ENCODE data around the gene PDE9A. TPM values are rescaled to one million over a fixed set of nuclear protein-coding genes. Genes with fewer than 3 reads are reported as not detected.

Gene PDE9A
- total RNA-seq, 1 donor from 2014 or later, result 0.13 TPM

- DNase-seq (ENCODE audit: low read depth, low spot score), result no peak
These were observed 81.0 kb downstream of the PDE9A start for GRCh38 chr21:42734323-42734971.

DNA sequence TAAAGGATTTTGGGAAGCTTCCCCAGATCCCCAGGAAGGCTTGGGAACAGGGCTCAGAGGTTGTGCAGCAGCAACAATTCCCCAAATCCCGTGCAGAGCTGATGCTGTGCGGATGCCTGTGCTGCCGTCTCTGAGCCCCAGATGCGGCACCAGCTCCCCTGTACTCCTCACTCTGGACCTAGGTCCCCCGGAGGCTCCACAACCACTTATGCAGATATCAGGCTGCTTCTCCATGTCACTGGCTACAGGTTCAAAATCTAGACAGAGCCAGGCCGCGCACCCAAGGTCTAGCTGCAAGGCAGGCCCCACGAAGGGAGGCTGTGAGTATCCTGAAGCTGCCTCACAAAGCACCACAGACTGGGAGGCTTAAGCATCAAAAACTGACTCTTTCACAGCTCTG, 81.6 kb downstream of the PDE9A start:
- no peak for DNase-seq (ENCODE audit: low read depth, low spot score)

- DNase-seq (ENCODE audit: low read depth, low spot score), result no peak
These were observed 82.5 kb downstream of the PDE9A start for GRCh38 chr21:42735944-42736343.

DNA sequence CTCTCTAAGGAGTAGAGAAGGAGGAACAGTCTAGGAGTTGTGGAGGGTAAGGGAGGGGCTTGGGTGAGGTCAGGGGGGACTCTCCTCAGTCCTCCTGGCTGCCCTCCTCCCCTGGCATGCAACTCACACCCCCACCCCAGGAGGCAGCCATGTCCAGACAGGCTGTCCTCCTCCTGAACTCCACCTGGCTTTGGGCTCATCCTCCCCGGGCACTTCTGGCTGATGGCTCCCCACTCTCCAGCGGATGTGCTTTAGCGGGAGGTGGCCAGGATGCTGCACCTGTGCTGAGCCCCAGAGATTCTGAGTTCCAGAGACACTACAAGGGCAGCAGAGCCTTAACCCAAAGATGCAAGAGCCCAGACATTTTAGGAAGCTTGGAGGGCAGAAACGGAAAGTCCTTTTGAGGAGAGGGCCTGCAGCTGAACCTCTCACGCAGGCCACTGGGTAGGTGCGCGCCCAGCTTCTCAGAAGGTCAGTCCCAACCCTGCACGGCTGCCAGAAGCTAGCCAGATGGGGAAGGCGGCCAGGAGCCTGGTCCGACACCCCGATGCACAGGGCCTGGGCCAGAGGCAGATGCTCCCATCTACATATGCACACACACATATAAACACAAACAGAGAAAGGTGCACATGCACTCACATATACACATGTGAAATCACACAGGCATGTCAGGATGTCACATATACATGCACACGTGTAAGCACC, 83.4 kb downstream of the PDE9A start:
- DNase-seq (ENCODE audit: low read depth, low spot score), result no peak

DNA sequence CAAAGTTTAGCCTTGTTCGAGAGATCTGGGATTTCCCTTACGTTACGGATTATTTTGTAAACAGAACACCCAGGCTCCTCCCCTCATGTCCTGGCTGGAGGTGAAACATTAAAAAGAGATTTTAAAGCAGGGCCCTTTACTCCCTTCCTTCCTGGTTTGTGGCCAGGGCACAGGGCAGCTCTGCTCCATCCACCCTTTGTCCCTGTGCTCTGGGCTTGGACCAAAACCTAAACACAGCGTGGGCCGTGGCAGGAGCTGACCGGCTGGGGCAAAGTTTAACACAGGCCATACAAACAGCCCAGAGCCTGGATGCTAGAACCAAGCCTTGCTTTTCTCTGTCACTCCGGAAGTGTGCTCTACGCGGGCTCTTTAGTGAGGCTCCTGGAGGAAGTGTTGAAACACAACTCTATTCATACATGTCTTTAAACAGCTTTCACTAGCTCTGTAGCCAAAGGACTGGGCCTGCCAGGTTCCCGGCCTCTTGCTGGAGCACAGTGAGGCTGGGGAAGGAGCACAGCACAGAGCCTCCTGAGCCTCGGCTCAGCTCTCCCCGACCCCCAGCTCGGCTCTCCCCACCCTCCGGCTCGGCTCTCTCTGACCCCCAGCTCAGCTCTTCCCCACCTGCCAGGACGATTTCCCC, 84.7 kb downstream of the PDE9A start:
- DNase-seq (ENCODE audit: low read depth, low spot score), result no peak

- no peak for DNase-seq (ENCODE audit: low read depth, low spot score)
These were observed 85.9 kb downstream of the PDE9A start for GRCh38 chr21:42739061-42739931.

- DNase-seq (ENCODE audit: low read depth, low spot score), result no peak
These were observed 87.0 kb downstream of the PDE9A start for GRCh38 chr21:42740405-42740909.

DNA sequence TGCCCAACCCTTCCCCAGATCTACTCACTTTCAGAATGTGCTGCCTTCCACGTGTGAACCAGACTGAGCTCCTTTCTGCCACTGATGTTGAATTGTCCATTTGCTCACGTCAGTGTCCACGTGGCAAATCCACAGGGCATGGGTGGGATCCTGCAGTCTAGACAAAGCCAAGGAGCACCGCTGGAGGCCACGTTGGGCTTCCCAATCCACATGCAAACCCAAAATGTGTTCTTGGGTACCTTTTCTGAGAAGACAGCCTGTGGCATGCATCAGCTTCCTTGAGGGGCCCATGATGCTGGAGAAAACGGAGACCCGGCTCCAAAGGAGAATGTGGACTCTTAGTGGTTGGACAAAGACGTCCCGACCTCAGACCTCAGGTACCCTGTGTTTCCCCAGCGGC, 87.6 kb downstream of the PDE9A start:
- DNase-seq (ENCODE audit: low read depth, low spot score), result no peak

- no peak for DNase-seq (ENCODE audit: low read depth, low spot score)
These were observed 91.4 kb downstream of the PDE9A start for GRCh38 chr21:42744520-42745445.

GRCh38 chr21:42745511-42746239, 92.3 kb downstream of the PDE9A start:
- DNase-seq (ENCODE audit: low read depth, low spot score), result no peak

DNA sequence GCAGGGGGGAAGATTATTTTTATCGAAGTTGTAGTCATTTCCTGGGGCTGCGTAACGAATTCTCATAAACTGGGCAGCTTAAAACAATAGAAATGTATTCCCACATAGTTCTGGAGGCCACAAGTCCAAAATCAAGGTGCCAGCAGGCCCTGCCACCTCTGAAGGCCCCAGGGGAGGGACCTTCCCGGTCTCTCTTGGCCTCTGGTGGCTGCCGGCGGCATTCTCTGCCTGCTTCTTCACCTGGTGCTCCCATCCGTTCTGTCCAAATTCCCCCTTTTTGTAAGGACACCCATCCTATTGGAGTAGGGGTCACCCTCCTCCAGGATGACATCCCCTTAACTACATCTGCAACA, 92.8 kb downstream of the PDE9A start:
- DNase-seq (ENCODE audit: low read depth, low spot score), result no peak

GRCh38 chr21:42746593-42747275, 93.3 kb downstream of the PDE9A start:
- DNase-seq (ENCODE audit: low read depth, low spot score), result no peak

- DNase-seq (ENCODE audit: low read depth, low spot score), result no peak
These were observed 93.9 kb downstream of the PDE9A start for GRCh38 chr21:42747276-42747701.

- no peak for DNase-seq (ENCODE audit: low read depth, low spot score)
These were observed 94.4 kb downstream of the PDE9A start for GRCh38 chr21:42747746-42748351.

DNA sequence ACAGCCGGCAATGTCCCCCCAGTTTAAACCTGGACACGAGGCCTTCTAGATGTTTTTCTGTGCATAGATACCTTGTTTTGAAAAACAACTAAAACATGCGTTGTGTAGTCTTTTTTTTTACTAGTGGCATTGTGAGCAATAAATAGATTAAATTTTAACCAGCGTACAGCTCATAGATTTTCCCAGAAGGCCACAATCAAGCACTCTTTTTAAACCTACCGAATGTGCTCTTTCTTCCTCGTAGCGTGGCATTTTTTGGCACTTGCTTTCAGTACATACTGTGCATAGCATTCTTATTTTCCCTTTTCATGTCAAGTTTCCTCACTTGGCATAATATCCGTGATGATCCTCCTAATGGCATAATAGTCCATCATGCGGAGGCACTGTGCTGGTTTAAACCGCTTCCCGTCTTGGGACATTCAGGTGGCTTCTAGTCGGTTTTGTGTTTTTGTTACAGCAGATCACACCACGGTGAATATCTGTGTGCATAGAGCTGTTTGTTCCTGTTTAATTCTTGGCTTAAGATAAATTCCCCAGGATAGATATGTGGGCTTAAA, 95.3 kb downstream of the PDE9A start:
- DNase-seq (ENCODE audit: low read depth, low spot score), result no peak

- DNase-seq (ENCODE audit: low read depth, low spot score), result no peak
These were observed 97.5 kb downstream of the PDE9A start for GRCh38 chr21:42750737-42751530.

GRCh38 chr21:42751866-42752265, 98.4 kb downstream of the PDE9A start:
- no peak for DNase-seq (ENCODE audit: low read depth, low spot score)

GRCh38 chr21:42753804-42754203, 100.4 kb downstream of the PDE9A start:
- DNase-seq (ENCODE audit: low read depth, low spot score), result no peak
